Mesenchymal stem cell (in vitro differentiated cells and primary cell): ENCODE data around the gene FRAS1.

Experiments
- DNase-seq: peaks from one replicate; pipeline ENCODE4 v3.0.0-alpha.2; 2013
- H2AFZ ChIP-seq: one replicate; pipeline ENCODE4 v1.6.1; 2013; ENCODE audit warnings: low read depth, mild to moderate bottlenecking, control low read depth, inconsistent platforms, low read length, moderate library complexity
- H2AK5ac ChIP-seq: 2 replicates; pipeline ENCODE4 v1.6.1; 2013; ENCODE audit warnings: low read length, moderate library complexity, mild to moderate bottlenecking, inconsistent platforms; ENCODE audit not compliant: severe bottlenecking
- H2BK120ac ChIP-seq: one replicate; pipeline ENCODE4 v1.6.1; 2013; ENCODE audit warnings: low read depth, mild to moderate bottlenecking, inconsistent platforms, low read length, moderate library complexity
- H2BK12ac ChIP-seq, 2 experiments: one replicate each; pipeline ENCODE4 v1.6.1; 2013; ENCODE audit warnings: inconsistent platforms in 2 of 2, low read length in 2 of 2, mild to moderate bottlenecking in 2 of 2, moderate library complexity in 2 of 2, control low read depth in 1 of 2
- H2BK15ac ChIP-seq: one replicate; pipeline ENCODE4 v1.6.1; 2013; ENCODE audit warnings: mild to moderate bottlenecking, low read depth, inconsistent platforms; ENCODE audit not compliant: poor library complexity, severe bottlenecking
- H2BK5ac ChIP-seq: 2 replicates; pipeline ENCODE4 v1.6.1; 2013; ENCODE audit warnings: low read depth, mild to moderate bottlenecking, low read length, control low read depth, inconsistent platforms; ENCODE audit not compliant: poor library complexity, severe bottlenecking
- H3K14ac ChIP-seq, 2 experiments: one replicate each; pipeline ENCODE4 v1.6.1; 2013; ENCODE audit warnings: inconsistent platforms in 2 of 2, low read length in 2 of 2, control low read depth in 1 of 2, mild to moderate bottlenecking in 1 of 2, moderate library complexity in 1 of 2
- H3K18ac ChIP-seq, 2 experiments: one replicate each; pipeline ENCODE4 v1.6.1; 2013; ENCODE audit warnings: inconsistent platforms in 2 of 2, low read length in 2 of 2, control low read depth in 1 of 2, low read depth in 1 of 2, mild to moderate bottlenecking in 1 of 2
- H3K23ac ChIP-seq, 2 experiments: one replicate each; pipeline ENCODE4 v1.6.1; 2013; ENCODE audit warnings: inconsistent platforms in 2 of 2, low read length in 2 of 2, mild to moderate bottlenecking in 2 of 2, moderate library complexity in 2 of 2, control low read depth in 1 of 2
- H3K27ac ChIP-seq: 2 replicates; pipeline ENCODE4 v1.5.1; 2013; ENCODE audit warnings: mild to moderate bottlenecking, moderate library complexity, low read length, control low read depth, inconsistent platforms; ENCODE audit not compliant: poor library complexity, severe bottlenecking
- H3K27me3 ChIP-seq, 2 experiments: 2 replicates each; pipeline versions ENCODE4 v1.6.1 to v1.7.0; 2013; ENCODE audit warnings: low read length in 2 of 2, mild to moderate bottlenecking in 2 of 2, moderate library complexity in 2 of 2, control low read depth in 1 of 2, inconsistent platforms in 1 of 2; ENCODE audit not compliant: control insufficient read depth in 1 of 2, insufficient read depth in 1 of 2
- H3K36me3 ChIP-seq, 2 experiments: 2 replicates each; pipeline versions ENCODE4 v1.6.1 to v1.7.0; 2013; ENCODE audit warnings: low read length in 2 of 2, control low read depth in 1 of 2, inconsistent platforms in 1 of 2, low read depth in 1 of 2, mild to moderate bottlenecking in 1 of 2; ENCODE audit not compliant: insufficient read depth in 2 of 2, control insufficient read depth in 1 of 2
- H3K4ac ChIP-seq, 2 experiments: one replicate each; pipeline ENCODE4 v1.6.1; 2013; ENCODE audit warnings: inconsistent platforms in 2 of 2, low read length in 2 of 2, mild to moderate bottlenecking in 2 of 2, moderate library complexity in 2 of 2, control low read depth in 1 of 2, low read depth in 1 of 2
- H3K4me1 ChIP-seq: 2 replicates; pipeline ENCODE4 v1.6.1; 2013; ENCODE audit warnings: low read depth, low read length, control low read depth; ENCODE audit not compliant: control insufficient read depth, insufficient read depth
- H3K4me2 ChIP-seq: 2 replicates; pipeline ENCODE4 v1.6.1; 2013; ENCODE audit warnings: low read length, mild to moderate bottlenecking, inconsistent platforms; ENCODE audit not compliant: poor library complexity, severe bottlenecking
- H3K4me3 ChIP-seq, 2 experiments: 2 replicates each; pipeline versions ENCODE4 v1.5.1 to v1.7.0; 2013; ENCODE audit warnings: low read length in 2 of 2, mild to moderate bottlenecking in 2 of 2, control low read depth in 1 of 2, low read depth in 1 of 2; ENCODE audit not compliant: insufficient read depth in 1 of 2
- H3K79me1 ChIP-seq: replicated peaks from 2 replicates; pipeline ENCODE4 v1.6.1; 2013; ENCODE audit warnings: mild to moderate bottlenecking, control low read depth, low read length, inconsistent platforms; ENCODE audit not compliant: poor library complexity, severe bottlenecking
- H3K9ac ChIP-seq: 2 replicates; pipeline ENCODE4 v1.7.0; 2013; ENCODE audit warnings: mild to moderate bottlenecking, low read length, moderate library complexity
- H3K9me3 ChIP-seq: 2 replicates; pipeline ENCODE4 v1.7.0; 2013; ENCODE audit warnings: mild to moderate bottlenecking, low read length; ENCODE audit not compliant: control insufficient read depth
- H4K8ac ChIP-seq: one replicate; pipeline ENCODE4 v1.6.1; 2013; ENCODE audit warnings: inconsistent platforms, mild to moderate bottlenecking, low read length, moderate library complexity
- H4K91ac ChIP-seq: one replicate; pipeline ENCODE4 v1.6.1; 2013; ENCODE audit warnings: mild to moderate bottlenecking, low read length, inconsistent platforms
- WGBS: methylation state at CpG from one replicate; pipeline ENCODE4 v1.1.7; 2013; ENCODE audit warnings: mixed read lengths; 5-methylcytosine and 5-hydroxymethylcytosine counted together

The FRAS1 gene

GRCh38 chr4:78370631-78371372 is 313.7 kb downstream of the FRAS1 start:
- H4K91ac ChIP-seq = no peak overlapping the region
- peaks cover 2 to 23% of the 10 kb centered on the region in 2 experiments for H3K36me3 ChIP-seq
- peak overlapping the region; percentile 3 for H2AK5ac ChIP-seq
- no peak overlapping the region for H3K18ac ChIP-seq
- no peak overlapping the region for H3K14ac ChIP-seq
- H3K27me3 ChIP-seq = no peaks in the 10 kb centered on the region
- no peak overlapping the region for H3K4me3 ChIP-seq
- H2BK15ac ChIP-seq = no peak overlapping the region
- H2BK12ac ChIP-seq = no peak overlapping the region
- no peak overlapping the region for H3K9ac ChIP-seq
- H4K8ac ChIP-seq = no peak overlapping the region
- no peak overlapping the region for H2BK120ac ChIP-seq
- H3K23ac ChIP-seq = no peak overlapping the region
- 79% methylated on average over 4 of the region's 6 CpGs for WGBS
- no peak overlapping the region for H2BK5ac ChIP-seq
- H3K4ac ChIP-seq = no peak overlapping the region
- peaks cover 1% of the 10 kb centered on the region for H3K4me1 ChIP-seq
- H2AFZ ChIP-seq = no peak overlapping the region
- no peak overlapping the region for H3K27ac ChIP-seq
- DNase-seq = no peak
- H3K79me1 ChIP-seq = no peaks in the 10 kb centered on the region
- no peak overlapping the region for H3K4me2 ChIP-seq
- no peaks in the 10 kb centered on the region for H3K9me3 ChIP-seq

- Histone ChIP-seq H4K8ac (no peak overlapping the region), H3K9me3 (no peaks in the 10 kb centered on the region)
These were observed 315.3 kb downstream of the FRAS1 start for GRCh38 chr4:78372355-78372988.

DNA sequence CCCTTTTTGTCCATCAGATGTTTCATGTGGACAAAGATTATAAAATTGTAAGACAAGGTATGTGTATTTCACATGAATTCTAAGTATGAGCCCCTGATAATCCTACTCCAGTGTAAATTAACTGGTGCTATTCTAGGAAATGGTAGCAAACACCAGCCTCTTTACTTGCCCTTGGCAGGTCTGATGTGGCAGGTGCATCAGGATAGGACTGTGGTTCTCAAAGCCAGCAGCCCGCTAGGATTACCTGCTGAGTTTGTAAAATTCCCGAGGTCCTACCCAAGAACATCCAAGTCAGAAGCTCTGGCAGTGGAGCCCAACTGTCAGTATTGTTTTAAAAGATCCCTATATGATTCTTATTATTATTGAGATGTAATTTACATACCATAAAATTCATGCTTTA is 320.4 kb downstream of the FRAS1 start:
- Histone ChIP-seq H3K4ac (no peak overlapping the region), H2BK5ac (no peak overlapping the region), H4K91ac (no peak overlapping the region), H2BK12ac (no peak overlapping the region), H3K27ac (no peak overlapping the region), H3K4me2 (no peak overlapping the region), H2BK120ac (no peak overlapping the region), H3K4me1 (peaks cover 3% of the 10 kb centered on the region), H3K4me3 (no peak overlapping the region), H3K18ac (no peak overlapping the region), H2AK5ac (no peak overlapping the region), H3K14ac (no peak overlapping the region), H3K23ac (no peak overlapping the region), H3K79me1 (no peaks in the 10 kb centered on the region), H3K9me3 (no peaks in the 10 kb centered on the region), H2BK15ac (no peak overlapping the region), H3K9ac (no peak overlapping the region), H2AFZ (no peak overlapping the region), H3K27me3 (no peaks in the 10 kb centered on the region), H3K36me3 (peaks cover 0 to 23% of the 10 kb centered on the region in 2 experiments), H4K8ac (no peak overlapping the region)
- DNase-seq = no peak
- 91% methylated on average over 1 of the region's 2 CpGs for WGBS

More at GRCh38 chr4:78372355-78372988, 315.3 kb downstream of the FRAS1 start:
- Histone ChIP-seq H2BK12ac (no peak overlapping the region), H3K14ac (no peak overlapping the region), H2BK120ac (no peak overlapping the region), H3K23ac (no peak overlapping the region), H3K4me2 (no peak overlapping the region), H3K18ac (no peak overlapping the region), H3K4me3 (no peak overlapping the region), H4K91ac (no peak overlapping the region), H3K27ac (no peak overlapping the region), H2BK15ac (no peak overlapping the region), H2BK5ac (no peak overlapping the region), H3K4me1 (peaks cover 1% of the 10 kb centered on the region), H3K36me3 (peaks cover 0 to 23% of the 10 kb centered on the region in 2 experiments), H3K79me1 (no peaks in the 10 kb centered on the region), H3K9ac (no peak overlapping the region), H3K27me3 (no peaks in the 10 kb centered on the region), H2AFZ (no peak overlapping the region), H3K4ac (no peak overlapping the region), H2AK5ac (no peak overlapping the region)
- no peak for DNase-seq
- WGBS = 68% methylated on average over 5 of the region's 5 CpGs

DNA sequence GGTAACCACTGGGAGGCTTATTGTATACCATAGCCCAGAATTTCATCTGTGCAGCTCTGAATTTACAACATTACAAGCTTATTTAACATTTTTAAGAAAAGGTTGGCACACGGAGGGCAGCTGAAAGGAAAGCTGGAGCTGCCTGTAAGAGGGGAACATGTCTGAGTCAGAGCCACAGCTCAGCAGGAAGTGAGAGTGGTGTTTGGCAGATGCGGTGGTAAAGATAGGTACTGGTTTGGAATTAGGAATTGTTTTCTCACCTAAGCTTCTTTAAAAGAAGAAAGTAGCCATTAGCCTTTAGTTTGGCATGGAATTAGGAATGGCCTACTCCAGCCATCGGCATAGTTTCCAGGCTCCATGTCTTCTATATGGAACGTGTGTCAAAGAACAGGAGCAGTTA is 321.9 kb downstream of the FRAS1 start:
- WGBS = 93% methylated on average over 4 of the region's 4 CpGs
- Histone ChIP-seq H3K4me3 (no peak overlapping the region), H2AK5ac (peak overlapping the region; percentile 84), H2BK12ac (no peak overlapping the region), H3K23ac (no peak overlapping the region), H3K4me2 (no peak overlapping the region), H3K14ac (no peak overlapping the region), H3K79me1 (no peaks in the 10 kb centered on the region), H3K4ac (no peak overlapping the region), H4K91ac (no peak overlapping the region), H3K27ac (no peak overlapping the region), H2BK5ac (no peak overlapping the region), H3K36me3 (peaks cover 0 to 20% of the 10 kb centered on the region in 2 experiments), H3K9ac (no peak overlapping the region), H2BK120ac (no peak overlapping the region), H3K18ac (no peak overlapping the region), H3K4me1 (peaks cover 3% of the 10 kb centered on the region), H3K27me3 (no peaks in the 10 kb centered on the region), H3K9me3 (no peaks in the 10 kb centered on the region), H4K8ac (no peak overlapping the region), H2AFZ (no peak overlapping the region), H2BK15ac (no peak overlapping the region)
- no peak for DNase-seq
